ENCODE data around the gene PPP1R1B.

- TF ChIP-seq POLR2AphosphoS5 (IDR thresholded peaks at IDR 0.05; ENCODE audit: low read depth, low read length) (no peak), POLR2A (IDR thresholded peaks at IDR 0.05; ENCODE audit: low read depth, low read length) (no peak)
Observed at GRCh38 chr17:39609416-39610025, 17.2 kb upstream of the PPP1R1B start.

All from GM12892 (cell line).